HepG2 (cell line): ENCODE results near the gene THSD8. TPM values are rescaled to one million over a fixed set of nuclear protein-coding genes. Genes with fewer than 3 reads are reported as not detected.

Experiments
- ATAC-seq: fragments of 200-7000 bp; cut with Tn5 transposase; 3 replicates; pipeline ENCODE4 v1.9.1; 2020; ENCODE audit warnings: mild to moderate bottlenecking, moderate library complexity
- BruUV-seq: library from RNA; stranded (reverse); fragments of 400-500 nt; replicated peaks from 2 replicates; lab custom pipeline; 2021; lab: Mats Ljungman, UMichigan
- CTCF ChIA-PET: fragments of 300-600 bp; formaldehyde crosslinking; extraction: SDS; loops from one replicate; lab custom pipeline; 2021; ENCODE audit warnings: low total read pairs, inconsistent platforms, low intra/inter-chr PET ratio; lab: Yijun Ruan, JAX
- POLR2A ChIA-PET: fragments of 350-600 bp; sonication (Branson Sonifier 250); formaldehyde crosslinking; loops from one replicate; lab custom pipeline; 2020; ENCODE audit warnings: antibody characterized with exemption, inconsistent platforms; lab: Yijun Ruan, JAX
- DNase-seq: peaks from one replicate; pipeline ENCODE4 v3.0.0-alpha.2; 2015; ENCODE audit warnings: low spot score
- FAIRE-seq: peaks from 3 replicates; lab custom pipeline; 2011; peaks lifted over from hg19 to GRCh38; lab: Jason Lieb, UNC
- H2AFZ ChIP-seq: one replicate; pipeline ENCODE4 v1.6.1; 2011; ENCODE audit warnings: low read length, inconsistent platforms
- H3K27ac ChIP-seq: fragments of 300-600 bp; 3 replicates; pipeline ENCODE4 v1.8.0; 2011; ENCODE audit warnings: mixed run types, mild to moderate bottlenecking, mixed read lengths, low read length, inconsistent platforms; ENCODE audit not compliant: insufficient read depth; ENCODE audit errors: extremely low read length
- H3K27me3 ChIP-seq, 2 experiments: fragments of 200-600 bp in 1 of 2; 2 replicates in 1 of 2; 3 replicates in 1 of 2; pipeline versions ENCODE4 v1.6.0 to v1.8.0; 2011; ENCODE audit warnings: low read length in 2 of 2, mild to moderate bottlenecking in 2 of 2, moderate library complexity in 2 of 2, inconsistent platforms in 1 of 2; ENCODE audit not compliant: insufficient read depth in 2 of 2, control insufficient read depth in 1 of 2
- H3K36me3 ChIP-seq, 2 experiments: fragments of 200-600 bp in 1 of 2; replicated peaks in 1 of 2; 2 replicates in 1 of 2; 3 replicates in 1 of 2; pipeline versions ENCODE4 v1.5.1 to v1.8.0; 2011; ENCODE audit warnings: low read length in 2 of 2, inconsistent platforms in 1 of 2; ENCODE audit not compliant: insufficient read depth in 2 of 2, control insufficient read depth in 1 of 2
- H3K4me1 ChIP-seq: 2 replicates; pipeline ENCODE4 v1.5.1; 2012; ENCODE audit warnings: low read length, inconsistent platforms; ENCODE audit not compliant: insufficient read depth
- H3K4me2 ChIP-seq: 2 replicates; pipeline ENCODE4 v1.6.0; 2011; ENCODE audit warnings: low read depth, low read length, inconsistent platforms
- H3K4me3 ChIP-seq, 3 experiments: fragments of 200-600 bp in 1 of 3; sonication (generic), shearing (Covaris generic) in 1 of 3; replicated peaks in 1 of 3; 2 replicates each; pipeline ENCODE4 v1.5.1; 2011 to 2016; ENCODE audit warnings: low read length in 3 of 3, inconsistent platforms in 2 of 3, low read depth in 2 of 3, mild to moderate bottlenecking in 2 of 3, control low read depth in 1 of 3, mixed read lengths in 1 of 3; ENCODE audit not compliant: insufficient read depth in 1 of 3
- H3K79me2 ChIP-seq: one replicate; pipeline ENCODE4 v1.6.1; 2011; ENCODE audit warnings: low read length, inconsistent platforms; ENCODE audit not compliant: insufficient read depth
- H3K9ac ChIP-seq: 2 replicates; pipeline ENCODE4 v1.6.0; 2011; ENCODE audit warnings: mild to moderate bottlenecking, low read depth, low read length, inconsistent platforms; ENCODE audit not compliant: insufficient read depth
- H3K9me3 ChIP-seq: 2 replicates; pipeline ENCODE4 v1.5.1; 2012; ENCODE audit warnings: mild to moderate bottlenecking, low read length
- H4K20me1 ChIP-seq: 2 replicates; pipeline ENCODE4 v1.6.0; 2011; ENCODE audit warnings: inconsistent platforms, mild to moderate bottlenecking, low read length, moderate library complexity; ENCODE audit not compliant: insufficient read depth
- CREB1 ChIP-seq, 2 experiments: fragments of 450-650 bp in 1 of 2; IDR thresholded peaks; 2 replicates each; pipeline ENCODE4 v1.6.1; 2016 to 2017; ENCODE audit warnings: control low read depth in 1 of 2, mild to moderate bottlenecking in 1 of 2, missing compliant biosample characterization in 1 of 2, missing genetic modification characterization in 1 of 2
- TP53 ChIP-seq: sonication (generic); formaldehyde crosslinking; conservative IDR thresholded peaks from 2 replicates; pipeline ENCODE4 v1.4.0; 2020; ENCODE audit warnings: missing genetic modification reagents
- ZBTB21 ChIP-seq: sonication (generic); formaldehyde crosslinking; IDR thresholded peaks from 2 replicates; pipeline ENCODE4 v1.4.0; 2020; ENCODE audit warnings: missing genetic modification reagents
- WGBS: methylation state at CpG from one replicate; pipeline ENCODE4 v1.1.6; 2017; ENCODE audit warnings: low lambda C conversion rate; 5-methylcytosine and 5-hydroxymethylcytosine counted together
- in situ Hi-C: cut with HindIII; loops from 2 replicates; pipeline ENCODE4 v1.10.0; 2017; ENCODE audit warnings: low pct_unique_long_range_greater_than_20kb; ENCODE audit not compliant: extremely low pct_ligation_motif_present
- intact Hi-C: fragments of 100-400 bp; cut with micrococcal nuclease; formaldehyde crosslinking; loops from one replicate; pipeline ENCODE4 v1.10.0; 2022; ENCODE audit not compliant: unreplicated experiment
- polyA plus RNA-seq, 8 experiments: library from polyadenylated mRNA; depleted of rRNA in 3 of 8; stranded (reverse) in 7 of 8; unstranded in 1 of 8; fragments of >200 nt; fragmentation: Illumina TruSeq in 4 of 8; extraction: Trizol in 4 of 8; gene quantifications; 2 replicates each; pipeline versions ENCODE4 v1.2.1 to v1.2.3, GENCODE V29; 2011 to 2016; ENCODE audit warnings: low read depth in 4 of 8, missing spikeins in 1 of 8, mixed read lengths in 1 of 8; ENCODE audit not compliant: insufficient read depth in 1 of 8
- total RNA-seq, 5 experiments: library from RNA; depleted of rRNA; stranded (reverse); fragments of >200 nt; fragmentation: Illumina TruSeq; extraction: Trizol; gene quantifications; 2 replicates each; pipeline ENCODE4 v1.2.3, GENCODE V29; 2016; ENCODE audit warnings: low read depth in 1 of 5
- TF ChIP-seq, protein P1 (sequence below): sonication (generic); formaldehyde crosslinking; IDR thresholded peaks from 2 replicates; pipeline ENCODE4 v1.5.1; 2020; ENCODE audit warnings: mild to moderate bottlenecking, missing genetic modification reagents, moderate library complexity

THSD8 gene
- total and polyA plus RNA-seq, 2 of the 13 experiments (the other 11 are each of a cell fraction or from before 2014, with no cell fraction given) = 4.8 to 14.9 TPM

DNA sequence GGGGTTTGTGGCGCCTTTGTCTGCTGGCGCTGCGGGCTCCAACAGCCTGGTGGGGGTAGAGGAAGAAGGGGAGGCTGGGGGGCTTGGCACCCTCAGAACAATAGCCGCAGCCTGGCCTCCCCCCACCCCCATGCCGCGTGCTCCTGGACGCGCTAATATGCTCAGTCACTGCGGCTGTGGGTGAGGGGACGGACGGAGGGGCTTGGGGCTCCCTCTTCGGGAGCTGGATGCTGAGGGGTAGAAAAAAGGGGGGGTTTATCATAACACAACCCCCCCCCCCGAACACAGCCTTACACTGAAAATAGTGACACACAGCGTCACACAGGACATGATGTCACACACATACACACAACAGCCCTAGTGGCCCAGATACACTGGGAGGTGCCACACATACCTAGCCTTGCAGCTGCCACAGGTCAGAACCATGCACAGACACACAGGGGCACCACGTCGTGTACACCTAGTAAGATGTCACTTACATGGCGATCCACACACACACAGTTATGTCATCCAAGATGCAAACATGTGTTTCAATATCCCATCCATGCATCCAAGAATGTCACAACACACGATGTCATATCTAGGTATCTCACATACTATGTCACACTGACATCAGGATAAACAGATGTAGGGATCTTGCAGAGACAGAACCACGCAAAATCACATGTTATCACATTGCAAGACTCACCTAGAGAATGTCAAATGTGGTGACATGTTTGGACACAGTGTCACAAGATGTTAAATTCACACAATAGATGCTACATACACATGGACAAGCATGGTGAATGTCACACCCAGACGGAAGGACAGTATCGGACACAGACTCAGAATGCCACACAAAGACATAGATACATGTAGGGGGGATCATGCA, 37.3 kb downstream of the THSD8 start:
- intact Hi-C loops = no loop called here
- 0 out of 2 replicates have a peak, but pooled peaks have one; percentile 27 for TF ChIP-seq ZBTB21 (CRISPR knock-in tag)
- peak; percentile 34; the same call in 1 of the 2 replicates for TF ChIP-seq CREB1 (IDR thresholded peaks at IDR 0.05)
- TF ChIP-seq CREB1 (CRISPR knock-in tag; IDR thresholded peaks at IDR 0.05) = no peak
- TF ChIP-seq, protein P1, sequence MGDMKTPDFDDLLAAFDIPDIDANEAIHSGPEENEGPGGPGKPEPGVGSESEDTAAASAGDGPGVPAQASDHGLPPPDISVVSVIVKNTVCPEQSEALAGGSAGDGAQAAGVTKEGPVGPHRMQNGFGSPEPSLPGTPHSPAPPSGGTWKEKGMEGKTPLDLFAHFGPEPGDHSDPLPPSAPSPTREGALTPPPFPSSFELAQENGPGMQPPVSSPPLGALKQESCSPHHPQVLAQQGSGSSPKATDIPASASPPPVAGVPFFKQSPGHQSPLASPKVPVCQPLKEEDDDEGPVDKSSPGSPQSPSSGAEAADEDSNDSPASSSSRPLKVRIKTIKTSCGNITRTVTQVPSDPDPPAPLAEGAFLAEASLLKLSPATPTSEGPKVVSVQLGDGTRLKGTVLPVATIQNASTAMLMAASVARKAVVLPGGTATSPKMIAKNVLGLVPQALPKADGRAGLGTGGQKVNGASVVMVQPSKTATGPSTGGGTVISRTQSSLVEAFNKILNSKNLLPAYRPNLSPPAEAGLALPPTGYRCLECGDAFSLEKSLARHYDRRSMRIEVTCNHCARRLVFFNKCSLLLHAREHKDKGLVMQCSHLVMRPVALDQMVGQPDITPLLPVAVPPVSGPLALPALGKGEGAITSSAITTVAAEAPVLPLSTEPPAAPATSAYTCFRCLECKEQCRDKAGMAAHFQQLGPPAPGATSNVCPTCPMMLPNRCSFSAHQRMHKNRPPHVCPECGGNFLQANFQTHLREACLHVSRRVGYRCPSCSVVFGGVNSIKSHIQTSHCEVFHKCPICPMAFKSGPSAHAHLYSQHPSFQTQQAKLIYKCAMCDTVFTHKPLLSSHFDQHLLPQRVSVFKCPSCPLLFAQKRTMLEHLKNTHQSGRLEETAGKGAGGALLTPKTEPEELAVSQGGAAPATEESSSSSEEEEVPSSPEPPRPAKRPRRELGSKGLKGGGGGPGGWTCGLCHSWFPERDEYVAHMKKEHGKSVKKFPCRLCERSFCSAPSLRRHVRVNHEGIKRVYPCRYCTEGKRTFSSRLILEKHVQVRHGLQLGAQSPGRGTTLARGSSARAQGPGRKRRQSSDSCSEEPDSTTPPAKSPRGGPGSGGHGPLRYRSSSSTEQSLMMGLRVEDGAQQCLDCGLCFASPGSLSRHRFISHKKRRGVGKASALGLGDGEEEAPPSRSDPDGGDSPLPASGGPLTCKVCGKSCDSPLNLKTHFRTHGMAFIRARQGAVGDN = peak; percentile 6
- TF ChIP-seq TP53 (CRISPR knock-in tag) = no peak
- H3K79me2 ChIP-seq = no peaks in the 10 kb centered on the region
- peak; percentile 37 for FAIRE-seq
- no peak overlapping the region for H2AFZ ChIP-seq
- 0 out of 2 replicates have a peak overlapping the region, but pooled peaks have one; percentile 54 for H3K9ac ChIP-seq
- H3K36me3 ChIP-seq = no peaks in the 10 kb centered on the region
- ChIA-PET CTCF (no interaction called here), POLR2A (no interaction called here)
- peak overlapping the region; percentile 49 to 75 (median 70); a peak in 4 of 6 replicates for H3K4me3 ChIP-seq
- peak overlapping the region; percentile 84 for H3K4me2 ChIP-seq
- no peaks in the 10 kb centered on the region for H4K20me1 ChIP-seq
- ATAC-seq = no peak
- no peak for DNase-seq
- peaks cover 41% of the 10 kb centered on the region for H3K4me1 ChIP-seq
- H3K27ac ChIP-seq = no peak overlapping the region
- WGBS = 63% methylated on average over 13 of the region's 21 CpGs
- peaks cover 0 to 11% of the 10 kb centered on the region in 2 experiments; a peak in 2 of 5 replicates for H3K27me3 ChIP-seq
- in situ Hi-C loops = loop anchor here (5.0 kb wide), 1 partner anchor 67 kb away; no protein-coding TSS in a partner anchor
- no peaks in the 10 kb centered on the region for H3K9me3 ChIP-seq
- TSS peak; percentile 44 for BruUV-seq
